Neural crest cell (in vitro differentiated cells): ENCODE results near the gene CRX. TPM values are rescaled to one million over a fixed set of nuclear protein-coding genes. Genes with fewer than 3 reads are reported as not detected.
"Not testable (repeated sequence)": the region's sequence is repeated elsewhere in the genome, so short reads cannot be mapped to it uniquely, and the experiment has no call there.

Experiments
- DNase-seq: peaks from one replicate; pipeline ENCODE4 v3.0.0; 2021; ENCODE audit warnings: low read depth, mixed read lengths, low spot score
- H3K27ac Mint-ChIP-seq: one replicate; pipeline ENCODE4 v1.8.0; 2021; ENCODE audit warnings: mild to moderate bottlenecking, mixed read lengths; ENCODE audit not compliant: unreplicated experiment
- H3K27me3 Mint-ChIP-seq: 2 replicates; pipeline ENCODE4 v1.8.0; 2021; ENCODE audit warnings: low read depth, mild to moderate bottlenecking, mixed read lengths
- H3K36me3 Mint-ChIP-seq: 2 replicates; pipeline ENCODE4 v1.8.0; 2021; ENCODE audit warnings: low read depth, mild to moderate bottlenecking, mixed read lengths
- H3K4me1 Mint-ChIP-seq: 2 replicates; pipeline ENCODE4 v1.8.0; 2021; ENCODE audit warnings: mixed read lengths
- H3K4me3 Mint-ChIP-seq: one replicate; pipeline ENCODE4 v1.8.0; 2021; ENCODE audit warnings: mild to moderate bottlenecking, mixed read lengths
- H3K9me3 Mint-ChIP-seq: 2 replicates; pipeline ENCODE4 v1.8.0; 2021; ENCODE audit warnings: mixed read lengths
- total RNA-seq: library from RNA; stranded (reverse); gene quantifications from 2 replicates; pipeline ENCODE4 v1.2.1, GENCODE V29; 2021
- TF ChIP-seq, protein P1 (sequence below): fragments of 200-600 bp; sonication (generic); conservative IDR thresholded peaks from 2 replicates; pipeline ENCODE4 v1.5.0; 2021; ENCODE audit warnings: antibody characterized with exemption, mild to moderate bottlenecking

CRX gene
- total RNA-seq, 1 donor from 2014 or later = not detected

DNA sequence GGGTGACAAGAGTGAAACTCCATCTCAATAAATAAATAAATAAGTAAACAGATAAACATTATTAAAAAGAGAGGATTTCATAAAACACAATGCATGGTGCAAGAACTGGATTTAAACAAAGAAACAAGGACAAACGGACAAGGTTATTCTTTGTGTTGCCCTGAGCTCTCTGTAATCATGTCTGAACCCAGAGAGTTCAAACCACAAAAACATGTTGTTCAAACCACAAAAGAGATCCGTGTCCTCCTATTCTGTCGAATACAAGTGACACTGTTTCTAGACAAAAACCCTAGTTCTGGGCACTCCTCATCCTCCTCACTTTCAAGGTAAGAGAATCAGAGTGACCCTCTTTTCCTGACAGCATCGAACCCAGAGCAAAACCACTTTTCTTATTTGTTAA, 32.7 kb downstream of the CRX start:
- Mint-ChIP-seq H3K9me3 (no peaks in the 10 kb centered on the region), H3K27ac (no peak overlapping the region), H3K27me3 (peaks cover 30% of the 10 kb centered on the region), H3K36me3 (no peaks in the 10 kb centered on the region), H3K4me3 (no peak overlapping the region), H3K4me1 (peaks cover 6% of the 10 kb centered on the region)
- TF ChIP-seq, protein P1, sequence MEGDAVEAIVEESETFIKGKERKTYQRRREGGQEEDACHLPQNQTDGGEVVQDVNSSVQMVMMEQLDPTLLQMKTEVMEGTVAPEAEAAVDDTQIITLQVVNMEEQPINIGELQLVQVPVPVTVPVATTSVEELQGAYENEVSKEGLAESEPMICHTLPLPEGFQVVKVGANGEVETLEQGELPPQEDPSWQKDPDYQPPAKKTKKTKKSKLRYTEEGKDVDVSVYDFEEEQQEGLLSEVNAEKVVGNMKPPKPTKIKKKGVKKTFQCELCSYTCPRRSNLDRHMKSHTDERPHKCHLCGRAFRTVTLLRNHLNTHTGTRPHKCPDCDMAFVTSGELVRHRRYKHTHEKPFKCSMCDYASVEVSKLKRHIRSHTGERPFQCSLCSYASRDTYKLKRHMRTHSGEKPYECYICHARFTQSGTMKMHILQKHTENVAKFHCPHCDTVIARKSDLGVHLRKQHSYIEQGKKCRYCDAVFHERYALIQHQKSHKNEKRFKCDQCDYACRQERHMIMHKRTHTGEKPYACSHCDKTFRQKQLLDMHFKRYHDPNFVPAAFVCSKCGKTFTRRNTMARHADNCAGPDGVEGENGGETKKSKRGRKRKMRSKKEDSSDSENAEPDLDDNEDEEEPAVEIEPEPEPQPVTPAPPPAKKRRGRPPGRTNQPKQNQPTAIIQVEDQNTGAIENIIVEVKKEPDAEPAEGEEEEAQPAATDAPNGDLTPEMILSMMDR = no peak
- no peak for DNase-seq

DNA sequence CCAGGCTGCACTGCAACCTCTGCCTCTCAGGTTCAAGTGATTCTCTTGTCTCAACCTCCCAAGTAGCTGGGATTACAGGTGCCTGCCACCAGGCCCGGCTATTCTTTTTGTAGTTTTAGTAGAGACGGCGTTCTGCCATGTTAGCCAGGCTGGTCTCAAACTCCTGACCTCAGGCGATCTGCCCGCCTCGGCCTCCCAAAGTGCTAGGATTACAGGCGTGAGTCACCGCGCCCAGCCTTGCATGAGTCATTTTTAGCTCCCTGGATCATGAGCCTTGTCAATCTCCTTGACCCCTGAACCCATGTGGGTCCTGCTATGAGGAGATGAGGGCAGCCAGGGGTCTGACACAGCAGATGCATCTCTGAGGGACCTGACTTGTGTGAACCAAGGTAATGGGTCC, 36.5 kb downstream of the CRX start:
- not testable (repeated sequence) for H3K27ac Mint-ChIP-seq, H3K36me3 Mint-ChIP-seq, H3K27me3 Mint-ChIP-seq

DNA sequence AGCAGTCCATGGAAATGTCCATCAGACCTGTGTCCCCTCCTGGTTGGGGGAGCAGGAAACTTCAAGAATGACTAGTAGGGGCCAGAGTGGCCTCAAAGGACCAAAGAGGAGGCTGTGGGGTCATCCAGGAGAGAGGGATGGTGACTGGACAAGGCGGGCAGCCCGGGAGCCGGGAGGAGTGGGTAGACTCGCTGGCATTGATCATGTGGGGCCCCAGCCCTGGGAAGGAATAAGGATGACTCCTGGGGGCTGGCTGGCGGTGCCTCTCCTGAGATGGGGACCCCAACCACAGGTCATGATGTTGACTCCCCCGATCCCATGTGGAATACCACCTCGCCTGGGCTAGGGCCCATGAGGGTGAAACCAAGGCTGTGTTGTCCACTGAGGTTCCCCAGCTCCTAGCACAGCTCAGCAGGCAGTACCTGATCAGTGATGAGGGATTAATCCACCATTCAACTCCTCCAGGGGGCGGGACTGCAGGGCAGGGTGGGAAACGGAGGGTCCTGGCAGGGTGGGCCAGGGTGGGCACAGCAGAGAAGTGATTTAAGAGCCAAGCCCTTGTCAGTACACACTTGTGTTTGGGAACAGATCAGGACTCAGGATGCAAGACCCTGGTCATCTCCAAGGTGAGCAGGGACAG, 37.0 kb downstream of the CRX start, which contains the start of gene TPRX2:
Gene TPRX2 (plus strand): TSS at position 590 of the 640 bp plus-strand sequence. CDS start 12 bp downstream, at position 602.
- H3K9me3 Mint-ChIP-seq, H3K4me3 Mint-ChIP-seq, H3K36me3 Mint-ChIP-seq, DNase-seq, H3K27ac Mint-ChIP-seq, H3K27me3 Mint-ChIP-seq, H3K4me1 Mint-ChIP-seq: not testable (repeated sequence)

More for the DNA sequence above, 36.5 kb downstream of the CRX start:
- H3K4me1 Mint-ChIP-seq, H3K4me3 Mint-ChIP-seq, H3K9me3 Mint-ChIP-seq, DNase-seq: not testable (repeated sequence)

DNA sequence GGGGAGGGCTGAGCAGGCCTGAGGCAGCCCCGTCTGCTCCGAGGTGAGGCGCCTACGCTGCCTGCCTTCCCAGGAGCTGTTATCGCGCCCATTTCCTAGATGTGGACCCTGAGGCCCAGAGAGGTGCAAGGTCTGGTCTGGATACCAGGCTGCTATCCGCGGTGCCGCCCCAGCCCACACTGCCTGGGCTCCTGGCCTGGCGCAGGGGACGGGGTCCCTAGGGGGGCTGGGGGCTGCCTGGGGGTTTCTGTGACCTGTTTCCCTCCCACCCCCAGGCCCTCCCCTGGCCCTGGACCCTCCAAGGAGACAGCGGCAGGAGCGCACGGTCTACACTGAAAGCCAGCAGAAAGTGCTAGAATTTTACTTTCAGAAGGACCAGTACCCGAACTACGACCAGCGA, 38.1 kb downstream of the CRX start:
- not testable (repeated sequence) for H3K36me3 Mint-ChIP-seq, H3K4me3 Mint-ChIP-seq, H3K4me1 Mint-ChIP-seq, H3K27ac Mint-ChIP-seq, H3K9me3 Mint-ChIP-seq, DNase-seq, H3K27me3 Mint-ChIP-seq

DNA sequence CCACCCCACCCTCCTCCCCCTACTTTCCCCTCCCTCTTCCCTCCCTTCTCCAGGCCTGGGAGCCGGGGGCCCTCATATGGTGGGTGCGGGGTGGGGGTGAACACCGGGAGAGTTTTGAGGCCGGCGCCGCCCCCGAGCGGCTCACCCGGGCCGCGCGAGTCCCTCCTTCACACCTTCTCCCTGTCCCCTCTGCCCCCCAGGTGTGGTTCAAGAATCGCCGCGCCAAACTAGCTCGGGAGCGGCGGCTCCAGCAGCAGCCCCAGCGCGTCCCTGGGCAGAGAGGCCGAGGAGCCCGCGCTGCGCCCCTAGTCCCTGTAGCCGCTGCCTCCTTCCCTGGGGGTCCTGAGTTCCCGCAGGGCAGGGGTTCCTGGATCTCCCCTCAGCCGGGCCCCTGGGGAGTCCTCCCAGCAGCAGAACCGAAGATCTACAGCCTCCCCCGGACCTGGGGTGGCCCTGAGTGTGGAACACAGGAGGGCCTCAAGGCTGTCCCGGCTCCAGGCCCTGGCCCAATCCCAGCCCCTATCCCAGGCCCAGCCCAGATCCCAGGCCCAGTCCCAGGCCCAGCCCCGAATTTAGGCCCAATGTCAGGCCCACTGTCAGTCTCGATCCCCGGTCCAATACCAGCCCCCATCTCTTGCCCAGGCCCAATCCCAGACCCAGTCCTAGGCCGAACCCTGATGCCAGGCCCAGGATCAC, 39.0 kb downstream of the CRX start:
- Mint-ChIP-seq H3K27ac (peak overlapping the region; percentile 50), H3K4me3 (no peak overlapping the region), H3K9me3 (no peaks in the 10 kb centered on the region), H3K36me3 (no peaks in the 10 kb centered on the region), H3K4me1 (peaks cover 3% of the 10 kb centered on the region), H3K27me3 (no peaks in the 10 kb centered on the region)
- TF ChIP-seq, protein P1 = no peak
- no peak for DNase-seq

DNA sequence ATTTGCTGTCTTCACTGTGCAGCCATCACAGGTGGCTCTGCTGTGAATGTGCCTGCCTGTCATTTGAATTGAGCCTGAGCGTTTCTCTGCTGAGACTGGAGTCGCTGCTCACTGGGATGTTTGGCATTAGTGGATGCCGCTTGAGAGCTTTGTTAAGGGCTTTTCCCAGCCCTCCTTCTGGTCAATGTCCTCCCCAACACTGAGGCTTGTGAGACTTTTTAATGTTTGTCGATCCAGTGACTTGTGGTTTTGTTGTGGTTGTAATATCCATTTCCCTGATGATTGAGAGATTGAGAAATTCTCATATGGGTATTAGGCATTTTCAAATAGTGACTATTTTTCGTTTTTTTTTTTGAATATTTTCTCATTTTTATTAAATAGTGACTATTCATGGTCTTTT, 39.9 kb downstream of the CRX start:
- Mint-ChIP-seq H3K4me3 (no peak overlapping the region), H3K36me3 (no peaks in the 10 kb centered on the region), H3K9me3 (no peaks in the 10 kb centered on the region), H3K27ac (no peak overlapping the region), H3K4me1 (peaks cover 3% of the 10 kb centered on the region), H3K27me3 (no peaks in the 10 kb centered on the region)
- TF ChIP-seq, protein P1 = no peak
- no peak for DNase-seq

DNA sequence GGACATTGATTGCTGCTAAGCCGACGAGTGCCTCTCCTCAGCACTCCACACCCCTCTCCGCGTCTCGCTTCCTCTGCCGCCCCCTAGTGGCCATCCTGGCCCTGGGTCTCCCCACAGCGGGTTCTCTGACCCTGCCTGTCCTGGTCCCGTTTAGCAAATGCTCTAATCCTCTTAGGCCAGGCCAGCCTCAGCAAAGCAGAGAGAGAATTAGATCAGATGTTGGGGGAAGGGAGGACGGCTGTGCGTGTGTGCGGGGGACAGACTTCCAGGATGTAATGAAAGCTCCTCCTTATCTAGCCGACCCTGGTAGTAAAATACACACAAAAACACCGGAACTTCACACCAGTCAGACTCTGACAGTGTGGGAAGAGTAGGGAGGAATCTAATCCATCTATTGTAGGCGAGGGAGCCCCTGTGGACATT, 41.8 kb downstream of the CRX start:
- no peak overlapping the region for H3K27ac Mint-ChIP-seq
- H3K4me1 Mint-ChIP-seq = peaks cover 3% of the 10 kb centered on the region
- DNase-seq = peak; percentile 100
- H3K9me3 Mint-ChIP-seq = no peaks in the 10 kb centered on the region
- no peak overlapping the region for H3K4me3 Mint-ChIP-seq
- no peaks in the 10 kb centered on the region for H3K27me3 Mint-ChIP-seq
- TF ChIP-seq, protein P1 = peak; percentile 99
- no peaks in the 10 kb centered on the region for H3K36me3 Mint-ChIP-seq
